Urinary bladder (tissue), 4 donors: Measurements from ENCODE around the gene ENDOG. TPM values are rescaled to one million over a fixed set of nuclear protein-coding genes. Genes with fewer than 3 reads are reported as not detected.
"Not testable (repeated sequence)": the region's sequence is repeated elsewhere in the genome, so short reads cannot be mapped to it uniquely, and the experiment has no call there.

ENCODE experiments used
- DNase-seq: peaks from one replicate; pipeline ENCODE4 v3.0.0-alpha.2; 2015; ENCODE audit errors: extremely low spot score
- H3K27ac ChIP-seq: one replicate; pipeline ENCODE4 v1.5.1; 2013; ENCODE audit warnings: low read depth, mild to moderate bottlenecking, moderate library complexity
- H3K36me3 ChIP-seq: one replicate; pipeline ENCODE4 v1.6.1; 2013; ENCODE audit warnings: mild to moderate bottlenecking, moderate library complexity; ENCODE audit not compliant: insufficient read depth
- H3K4me1 ChIP-seq: one replicate; pipeline ENCODE4 v1.6.1; 2013; ENCODE audit warnings: mild to moderate bottlenecking, moderate library complexity; ENCODE audit not compliant: insufficient read depth
- H3K4me3 ChIP-seq: one replicate; pipeline ENCODE4 v1.5.1; 2013; ENCODE audit warnings: low read depth, low read length
- WGBS: extraction: QIAGEN DNeasy Blood & Tissue Kit; methylation state at CpG from one replicate; pipeline ENCODE4 v1.1.7; 2013; 5-methylcytosine and 5-hydroxymethylcytosine counted together
- polyA plus RNA-seq: library from polyadenylated mRNA; stranded (reverse); fragments of 200-250 nt; gene quantifications from one replicate; pipeline ENCODE4 v1.2.3, GENCODE V29; 2013
- total RNA-seq: library from RNA; depleted of rRNA; stranded (reverse); fragments of >200 nt; gene quantifications from one replicate; pipeline ENCODE4 v1.2.3, GENCODE V29; 2014
- donor health status: healthy with polysubstance abuse.
- donor health status: healthy.

The ENDOG gene
- total and polyA plus RNA-seq, 2 donors = 6.4 to 20.7 TPM

DNA sequence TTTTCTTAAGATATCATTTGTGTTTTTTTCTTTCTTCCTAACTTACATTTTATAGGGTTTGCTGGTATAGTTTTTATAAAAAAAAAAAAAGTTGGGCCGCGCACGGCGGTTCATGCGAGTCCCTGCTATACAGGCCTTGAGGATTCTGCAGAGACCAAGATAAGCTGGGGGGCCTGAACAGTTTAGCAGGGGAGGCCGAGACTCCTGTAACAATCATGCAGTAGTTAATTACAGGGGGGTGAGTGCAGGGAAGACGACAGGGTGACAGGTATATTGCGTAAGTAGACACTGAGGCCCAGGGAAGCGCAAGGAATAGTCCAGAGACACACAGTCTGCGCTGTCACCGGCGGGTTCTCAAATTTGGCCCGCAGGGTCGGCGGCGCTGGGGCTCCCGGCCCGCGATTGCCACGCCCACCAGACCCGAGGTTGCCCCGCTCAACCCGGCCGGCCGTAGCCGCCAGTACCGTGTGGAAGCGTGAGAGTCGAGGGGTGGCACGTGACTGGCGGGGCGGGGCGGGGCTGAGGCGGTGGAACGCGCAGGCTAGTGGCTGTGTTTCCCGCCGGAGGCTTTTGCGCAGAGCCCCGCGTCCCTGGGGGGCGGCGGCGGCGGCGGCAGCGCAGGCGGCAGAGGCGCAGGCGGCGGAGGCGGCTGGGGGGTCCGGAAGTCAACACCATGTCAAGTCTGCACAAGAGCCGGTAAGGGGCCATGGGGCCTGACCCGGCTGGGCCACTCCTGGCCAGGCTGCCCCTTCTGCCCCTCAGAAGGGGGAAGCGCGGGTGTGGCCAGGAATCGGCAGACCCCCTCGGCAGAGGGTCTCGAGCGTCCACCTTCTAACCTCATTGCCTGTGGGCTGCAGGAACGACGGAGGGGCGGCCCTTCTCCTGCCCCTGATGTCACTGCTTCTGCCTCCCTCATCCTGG is 31.4 kb upstream of the ENDOG start, which contains the start of gene TBC1D13:
Gene TBC1D13 (plus strand): TSS at position 573 of the 921 bp plus-strand sequence. CDS start 101 bp downstream, at position 674.
- H3K27ac ChIP-seq = peak within 1 kb of the TSS; percentile 86
- no peaks in the 10 kb centered on the region for H3K4me1 ChIP-seq
- 5% methylated on average over 63 of the region's 64 CpGs for WGBS
- peak within 1 kb of the TSS; percentile 90 for H3K4me3 ChIP-seq
- peak; percentile 39 for DNase-seq
- no peaks in the 10 kb centered on the region for H3K36me3 ChIP-seq

DNA sequence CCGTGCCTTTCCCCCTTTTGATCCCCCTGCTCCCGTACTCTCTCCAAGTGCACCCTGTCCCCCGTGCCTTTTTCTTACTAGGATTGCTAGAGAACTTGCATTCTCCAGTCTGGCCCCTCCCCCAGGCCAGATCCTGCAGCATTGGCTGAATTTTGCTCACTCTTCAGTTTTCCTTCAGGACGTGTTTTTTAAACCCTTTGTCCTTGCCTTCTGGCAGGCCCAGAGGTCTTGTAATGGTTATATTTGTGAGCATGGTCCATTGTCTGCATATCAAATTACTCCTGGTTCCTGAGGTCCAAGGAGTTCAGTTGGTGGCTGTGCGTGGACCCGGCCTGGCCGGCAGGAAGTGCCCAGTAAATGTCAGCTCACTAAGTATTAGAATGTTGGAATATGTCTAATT is 30.6 kb upstream of the ENDOG start:
- 3% methylated on average over 7 of the region's 7 CpGs for WGBS
- Histone ChIP-seq H3K36me3 (peaks cover 1% of the 10 kb centered on the region), H3K27ac (peak overlapping the region; percentile 48), H3K4me1 (no peaks in the 10 kb centered on the region), H3K4me3 (peak overlapping the region; percentile 90)
- DNase-seq = no peak

DNA sequence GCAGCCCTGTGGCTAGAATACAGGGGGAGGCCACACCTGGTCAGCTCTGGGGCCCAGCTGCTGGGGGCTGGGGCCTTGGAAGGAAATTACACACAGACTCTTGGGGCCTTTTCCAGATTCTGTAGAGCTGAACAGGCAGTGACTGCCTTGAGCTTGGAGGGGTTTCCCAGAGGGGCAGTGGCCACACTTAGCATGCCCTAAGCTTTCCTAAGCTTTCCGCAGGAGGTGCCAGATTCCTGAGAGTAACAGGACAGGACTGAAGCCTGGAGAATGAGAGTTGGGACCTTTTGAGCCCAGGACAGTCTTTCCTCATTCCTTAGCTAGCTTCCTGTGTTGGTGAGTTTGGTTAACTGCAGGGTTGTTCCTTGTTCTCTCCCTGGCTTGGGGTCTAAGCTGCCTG is 29.9 kb upstream of the ENDOG start:
- H3K4me1 ChIP-seq = no peaks in the 10 kb centered on the region
- no peak overlapping the region for H3K27ac ChIP-seq
- no peak overlapping the region for H3K4me3 ChIP-seq
- no peak for DNase-seq
- 90% methylated on average over 1 of the region's 1 CpG for WGBS
- H3K36me3 ChIP-seq = peaks cover 1% of the 10 kb centered on the region

DNA sequence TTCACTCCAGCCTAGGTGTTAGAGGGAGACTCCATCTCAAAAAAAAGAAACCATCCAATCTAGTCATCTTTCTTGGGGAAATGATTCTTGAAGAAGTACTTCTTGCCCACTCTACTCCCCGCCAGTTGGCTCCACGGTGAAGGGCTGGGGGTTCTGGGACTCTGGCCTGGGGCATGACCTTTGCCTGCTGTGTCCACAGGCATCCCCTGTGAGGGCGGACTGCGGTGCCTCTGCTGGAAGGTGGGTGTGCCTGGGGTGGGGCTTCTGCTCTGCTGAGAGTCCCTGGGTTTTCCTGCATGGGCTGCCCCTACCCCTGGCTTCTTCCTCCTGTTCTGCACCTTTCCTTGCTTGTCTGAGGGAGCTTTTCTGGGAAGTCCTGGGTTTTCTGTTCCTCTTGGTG is 27.8 kb upstream of the ENDOG start:
- DNase-seq = no peak
- H3K27ac ChIP-seq = no peak overlapping the region
- H3K36me3 ChIP-seq = peaks cover 1% of the 10 kb centered on the region
- H3K4me3 ChIP-seq = no peak overlapping the region
- H3K4me1 ChIP-seq = no peaks in the 10 kb centered on the region
- WGBS = 93% methylated on average over 4 of the region's 4 CpGs

DNA sequence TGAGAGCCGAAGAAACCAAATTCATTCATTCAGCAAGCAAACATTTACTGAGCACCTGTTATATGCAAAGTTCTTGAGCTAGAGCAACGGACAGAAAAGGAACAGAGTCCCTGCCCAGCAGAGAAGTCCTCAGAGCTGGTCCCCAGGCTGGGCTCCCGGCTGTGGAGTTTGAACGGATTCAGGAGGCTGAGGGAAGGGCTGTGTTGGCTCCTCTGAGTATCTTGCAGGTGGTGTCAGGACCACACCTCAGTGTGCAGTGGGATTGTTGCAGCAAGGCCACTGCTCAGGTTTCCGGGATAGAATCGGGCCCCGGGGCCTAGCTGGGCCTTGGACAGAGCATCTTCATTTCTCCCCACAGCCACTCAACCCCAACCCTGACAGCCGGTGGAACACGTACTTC is 26.2 kb upstream of the ENDOG start:
- WGBS = 96% methylated on average over 9 of the region's 9 CpGs
- no peak overlapping the region for H3K4me3 ChIP-seq
- no peak for DNase-seq
- no peaks in the 10 kb centered on the region for H3K4me1 ChIP-seq
- no peak overlapping the region for H3K27ac ChIP-seq
- peaks cover 3% of the 10 kb centered on the region for H3K36me3 ChIP-seq

DNA sequence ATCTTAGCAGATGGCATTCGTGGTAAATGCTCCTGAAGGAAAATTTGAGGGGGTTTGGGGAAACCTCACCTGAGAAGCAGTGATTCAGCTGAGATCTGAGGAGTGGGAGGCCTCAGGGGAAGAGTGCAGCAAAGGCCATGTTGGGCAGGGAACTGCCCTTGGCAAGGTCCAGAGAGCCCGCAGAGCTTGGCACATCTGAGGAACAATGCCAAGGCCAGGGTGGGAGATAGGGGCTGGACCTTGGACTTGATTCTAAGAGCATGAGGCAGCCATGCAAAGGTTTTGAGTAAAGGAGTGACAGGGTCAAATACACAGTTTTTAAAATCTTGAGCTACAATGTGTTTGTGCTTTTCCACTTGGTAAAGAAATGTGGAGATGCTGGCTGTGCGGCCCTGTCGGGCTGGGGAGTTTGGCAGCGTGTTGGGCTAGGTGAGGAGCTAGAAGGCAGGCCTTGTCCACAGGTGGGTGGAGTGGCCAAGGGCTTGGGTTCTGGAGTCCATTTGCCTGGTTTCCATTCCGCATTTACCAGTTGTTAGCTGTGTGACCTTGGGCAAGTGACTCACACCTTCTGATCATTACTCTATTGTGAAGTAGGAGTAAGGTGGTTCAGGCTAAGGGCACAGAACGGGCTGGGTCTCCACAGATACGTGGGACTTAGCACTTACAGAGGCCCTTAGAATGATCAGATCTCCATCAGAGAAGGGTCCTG is 25.2 kb upstream of the ENDOG start:
- Histone ChIP-seq H3K36me3 (peaks cover 5% of the 10 kb centered on the region), H3K27ac (no peak overlapping the region), H3K4me1 (no peaks in the 10 kb centered on the region), H3K4me3 (no peak overlapping the region)
- WGBS = 92% methylated on average over 8 of the region's 8 CpGs
- no peak for DNase-seq

DNA sequence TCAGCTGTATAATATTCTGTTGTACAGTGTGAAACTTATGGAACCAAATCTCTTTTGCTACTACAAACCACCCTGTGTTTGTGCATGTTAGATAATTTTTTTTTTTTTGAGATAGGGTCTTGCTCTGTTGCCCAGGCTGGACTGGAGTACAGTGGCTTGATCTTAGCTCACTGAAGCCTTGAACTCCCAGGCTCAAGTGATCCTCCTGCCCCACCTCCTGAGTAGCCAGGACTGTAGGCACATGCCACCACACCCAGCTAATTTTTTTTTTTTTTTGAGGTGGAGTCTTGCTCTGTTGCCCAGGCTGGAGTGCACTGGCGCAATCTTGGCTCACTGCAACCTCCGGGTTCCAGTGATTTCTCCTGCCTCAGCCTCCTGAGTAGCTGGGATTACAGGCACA is 23.3 kb upstream of the ENDOG start:
- H3K4me1 ChIP-seq, H3K4me3 ChIP-seq, H3K36me3 ChIP-seq, H3K27ac ChIP-seq, DNase-seq: not testable (repeated sequence)
- WGBS = 46% methylated on average over 2 of the region's 2 CpGs

DNA sequence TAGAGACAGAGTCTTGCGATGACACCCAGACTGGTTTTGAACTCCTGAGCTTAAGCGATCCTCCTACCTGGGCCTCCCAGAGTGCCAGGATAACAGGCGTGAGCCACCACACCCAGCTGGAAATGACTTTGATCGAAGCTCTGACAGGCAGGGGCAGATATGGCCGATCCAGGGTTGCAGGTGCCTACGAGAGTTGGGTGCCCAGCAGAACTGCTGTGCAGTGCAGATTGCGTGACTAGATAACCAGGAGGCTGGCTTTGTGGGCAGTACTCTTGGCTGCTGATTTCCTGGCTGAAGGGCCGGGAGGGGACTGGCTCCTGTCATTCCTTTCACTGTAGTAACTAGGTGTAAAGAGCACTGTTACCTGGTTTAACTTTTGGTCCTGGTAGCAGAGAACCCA is 19.4 kb upstream of the ENDOG start:
- no peak for DNase-seq
- H3K4me3 ChIP-seq = no peak overlapping the region
- no peaks in the 10 kb centered on the region for H3K4me1 ChIP-seq
- no peak overlapping the region for H3K27ac ChIP-seq
- H3K36me3 ChIP-seq = peaks cover 9% of the 10 kb centered on the region
- WGBS = 92% methylated on average over 8 of the region's 8 CpGs

DNA sequence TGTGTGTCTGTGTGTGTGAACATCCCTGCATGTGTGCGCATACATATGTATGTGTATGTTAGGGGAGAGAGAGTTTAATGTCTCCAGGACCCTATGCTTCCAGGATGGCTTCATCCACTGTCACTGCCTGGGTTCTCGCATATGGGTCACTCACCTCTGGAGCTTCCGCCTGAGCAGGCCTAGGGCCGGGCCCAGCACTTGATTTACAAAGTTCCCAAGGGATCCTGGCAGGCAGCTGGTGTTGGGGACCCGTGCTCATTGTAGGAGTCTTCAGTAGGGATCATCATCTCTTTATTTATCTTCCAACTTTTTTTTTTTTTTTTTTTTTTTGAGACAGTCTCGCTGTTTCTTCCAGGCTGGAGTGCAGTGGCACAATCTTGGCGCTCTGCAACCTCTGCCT is 18.2 kb upstream of the ENDOG start:
- peaks cover 9% of the 10 kb centered on the region for H3K36me3 ChIP-seq
- H3K4me1 ChIP-seq = no peaks in the 10 kb centered on the region
- H3K27ac ChIP-seq = no peak overlapping the region
- no peak for DNase-seq
- WGBS = 93% methylated on average over 7 of the region's 7 CpGs
- no peak overlapping the region for H3K4me3 ChIP-seq

DNA sequence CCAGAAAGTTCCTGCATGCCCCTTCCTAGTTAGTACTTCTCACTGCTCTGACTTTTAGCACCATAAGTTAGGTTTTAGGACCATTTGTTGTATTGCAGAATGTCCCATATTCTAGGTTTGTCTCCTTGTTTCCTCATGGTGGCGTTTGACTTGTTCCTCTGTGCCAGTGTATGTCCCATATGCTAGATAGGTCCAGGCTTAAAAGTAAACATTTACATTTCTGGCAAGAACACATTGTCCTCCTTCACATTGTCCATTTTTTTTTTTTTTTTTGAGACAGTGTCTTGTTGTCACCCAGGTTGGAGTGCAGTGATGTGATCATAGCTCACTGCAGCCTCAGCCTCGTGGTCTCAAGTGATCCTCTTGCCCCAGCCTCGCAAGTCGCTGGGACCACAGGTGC is 15.8 kb upstream of the ENDOG start:
- Histone ChIP-seq H3K36me3 (peaks cover 5% of the 10 kb centered on the region), H3K27ac (no peak overlapping the region), H3K4me3 (no peak overlapping the region), H3K4me1 (no peaks in the 10 kb centered on the region)
- 93% methylated on average over 4 of the region's 4 CpGs for WGBS
- DNase-seq = no peak

DNA sequence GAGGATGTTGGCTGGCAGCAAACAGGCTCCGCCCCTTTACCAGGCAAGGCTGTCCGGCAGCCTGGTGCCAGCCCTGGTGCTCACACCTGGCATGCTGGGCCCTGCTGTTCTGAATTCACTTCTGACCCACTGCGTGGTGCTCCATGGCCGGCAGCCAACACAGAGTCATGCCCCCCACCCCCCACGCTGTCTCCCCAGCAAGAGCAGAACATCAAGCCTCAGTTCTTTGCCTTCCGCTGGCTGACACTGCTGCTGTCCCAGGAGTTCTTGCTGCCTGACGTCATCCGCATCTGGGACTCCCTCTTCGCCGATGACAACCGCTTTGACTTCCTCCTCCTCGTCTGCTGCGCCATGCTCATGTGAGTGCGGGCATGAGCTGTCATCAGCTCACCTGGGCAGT is 12.6 kb upstream of the ENDOG start:
- no peak for DNase-seq
- WGBS = 88% methylated on average over 14 of the region's 14 CpGs

DNA sequence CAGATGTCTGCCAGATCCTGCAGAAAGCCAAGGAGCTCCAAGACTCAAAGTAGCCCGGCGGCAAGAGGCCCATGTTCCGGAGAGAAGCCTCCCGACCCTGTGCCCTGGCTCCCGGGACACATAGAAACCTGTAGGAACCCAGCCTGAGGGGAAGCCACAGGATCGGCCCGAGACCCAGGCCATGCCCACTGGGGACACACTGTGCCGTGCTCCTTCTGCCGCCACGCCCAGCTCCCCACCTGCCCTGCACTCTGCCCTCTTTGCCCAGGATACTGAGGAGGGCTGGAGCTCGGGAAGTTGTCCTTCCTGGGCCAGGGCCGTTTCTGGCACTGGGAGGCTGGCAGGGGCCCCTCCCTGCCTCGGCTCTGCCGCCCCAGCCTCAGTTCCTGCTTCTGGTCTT is 10.5 kb upstream of the ENDOG start:
- Histone ChIP-seq H3K36me3 (no peaks in the 10 kb centered on the region), H3K4me1 (no peaks in the 10 kb centered on the region), H3K4me3 (no peak overlapping the region), H3K27ac (no peak overlapping the region)
- 82% methylated on average over 14 of the region's 14 CpGs for WGBS
- DNase-seq = no peak

More for the DNA sequence above, 12.6 kb upstream of the ENDOG start:
- H3K4me3 ChIP-seq = no peak overlapping the region
- H3K36me3 ChIP-seq = no peaks in the 10 kb centered on the region
- H3K4me1 ChIP-seq = no peaks in the 10 kb centered on the region
- H3K27ac ChIP-seq = no peak overlapping the region

DNA sequence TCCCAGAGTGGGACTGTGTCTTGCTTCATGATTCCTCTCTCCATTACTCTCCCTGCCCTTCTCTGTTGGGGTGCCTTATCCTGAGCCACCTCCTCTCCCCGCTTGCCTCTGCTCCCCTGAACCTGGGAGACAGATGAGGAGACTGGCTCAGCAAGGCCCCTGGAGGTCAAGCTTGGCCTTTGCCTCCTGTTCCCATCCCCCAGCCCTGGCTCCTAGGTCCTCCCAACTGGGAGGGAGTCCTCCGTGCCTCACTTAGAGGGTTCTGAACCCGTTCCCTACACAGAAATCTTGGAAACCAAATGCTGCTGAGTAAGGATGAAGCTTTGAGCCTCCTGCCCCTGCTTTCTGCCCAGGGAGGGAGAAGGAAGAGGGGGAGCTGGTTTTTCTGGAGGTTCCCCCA is 9.8 kb upstream of the ENDOG start:
- 83% methylated on average over 3 of the region's 3 CpGs for WGBS
- no peak overlapping the region for H3K27ac ChIP-seq
- no peaks in the 10 kb centered on the region for H3K4me1 ChIP-seq
- H3K4me3 ChIP-seq = no peak overlapping the region
- H3K36me3 ChIP-seq = no peaks in the 10 kb centered on the region
- DNase-seq = no peak

DNA sequence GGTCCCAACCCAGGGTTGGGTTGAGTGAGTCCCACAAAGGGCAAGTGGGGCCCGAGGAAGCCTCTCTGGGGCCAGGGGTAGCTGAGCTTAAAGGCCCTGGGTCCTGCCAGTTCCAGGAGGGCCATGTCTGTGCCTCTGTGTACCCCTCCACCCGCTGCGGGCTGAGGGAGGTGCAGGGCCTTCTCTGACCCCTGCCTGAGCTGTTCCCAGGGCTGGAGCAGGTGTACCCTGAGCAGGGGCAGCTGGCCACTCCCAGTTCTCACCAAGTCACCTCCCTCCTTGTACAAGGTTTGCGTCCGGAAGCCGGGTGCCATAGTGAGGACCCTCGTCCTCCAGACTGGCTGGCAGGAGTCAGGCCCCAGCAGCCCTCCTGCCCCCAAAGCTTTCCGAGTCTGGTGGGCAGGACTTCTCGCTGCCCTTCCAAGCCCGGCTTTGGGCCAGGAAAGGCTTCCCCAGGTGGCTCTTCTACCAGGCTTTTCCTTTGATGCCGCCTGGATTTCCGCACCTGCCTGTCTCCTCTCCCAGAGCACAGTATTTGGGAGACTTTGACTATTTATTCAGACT is 9.2 kb upstream of the ENDOG start:
- no peaks in the 10 kb centered on the region for H3K36me3 ChIP-seq
- no peak overlapping the region for H3K27ac ChIP-seq
- H3K4me1 ChIP-seq = no peaks in the 10 kb centered on the region
- DNase-seq = no peak
- WGBS = 89% methylated on average over 12 of the region's 12 CpGs
- no peak overlapping the region for H3K4me3 ChIP-seq
